OCI-LY1 (cell line): ENCODE data around the gene PSG3.
A peak's percentile ranks its signal among the peaks of the same experiment; 100 is the strongest.
"Not testable (repeated sequence)": the region's sequence is repeated elsewhere in the genome, so short reads cannot be mapped to it uniquely, and the experiment has no call there.

Experiments used
- H2AFZ ChIP-seq: fragments of 200-600 bp; sonication (generic), shearing (Covaris generic); 2 replicates; pipeline ENCODE4 v1.6.0; 2014; ENCODE audit warnings: antibody characterized with exemption, mild to moderate bottlenecking, low read length
- H3F3A ChIP-seq: fragments of 200-600 bp; sonication (generic), shearing (Covaris generic); 2 replicates; pipeline ENCODE4 v1.6.0; 2014; ENCODE audit warnings: mild to moderate bottlenecking, antibody characterized with exemption, low read length, moderate library complexity; ENCODE audit not compliant: insufficient read depth
- H3K27ac ChIP-seq: fragments of 200-600 bp; sonication (generic); 2 replicates; pipeline ENCODE4 v1.5.1; 2014; ENCODE audit warnings: low read length, mixed run types, mild to moderate bottlenecking, low read depth; ENCODE audit not compliant: poor library complexity, severe bottlenecking
- H3K27me3 ChIP-seq: fragments of 200-600 bp; sonication (generic); 2 replicates; pipeline ENCODE4 v1.6.0; 2014; ENCODE audit warnings: antibody characterized with exemption, mild to moderate bottlenecking, low read length, moderate library complexity; ENCODE audit not compliant: insufficient read depth
- H3K36me3 ChIP-seq: fragments of 200-600 bp; sonication (generic); 2 replicates; pipeline ENCODE4 v1.6.1; 2014; ENCODE audit warnings: mild to moderate bottlenecking, antibody characterized with exemption, low read length, moderate library complexity, mixed read lengths; ENCODE audit not compliant: insufficient read depth
- H3K4me1 ChIP-seq: fragments of 200-600 bp; sonication (generic); 2 replicates; pipeline ENCODE4 v1.5.1; 2014; ENCODE audit warnings: mild to moderate bottlenecking, low read length, moderate library complexity; ENCODE audit not compliant: insufficient read depth, severe bottlenecking
- H3K4me2 ChIP-seq: fragments of 200-600 bp; sonication (generic), shearing (Covaris generic); 2 replicates; pipeline ENCODE4 v1.6.1; 2014; ENCODE audit warnings: low read length
- H3K4me3 ChIP-seq: fragments of 200-600 bp; sonication (generic); 2 replicates; pipeline ENCODE4 v1.5.1; 2014; ENCODE audit warnings: low read length, low read depth, mild to moderate bottlenecking, mixed read lengths; ENCODE audit not compliant: poor library complexity, severe bottlenecking
- H3K79me2 ChIP-seq: fragments of 200-600 bp; shearing (Covaris generic); 2 replicates; pipeline ENCODE4 v1.6.1; 2016; ENCODE audit warnings: mixed run types, low read length, mixed read lengths; ENCODE audit not compliant: insufficient read depth
- H3K9ac ChIP-seq: fragments of 200-600 bp; sonication (generic), shearing (Covaris generic); 2 replicates; pipeline ENCODE4 v1.6.1; 2014; ENCODE audit warnings: mild to moderate bottlenecking, low read length, mixed read lengths
- H3K9me2 ChIP-seq: fragments of 200-600 bp; sonication (generic), shearing (Covaris generic); 2 replicates; pipeline ENCODE4 v1.6.1; 2014; ENCODE audit warnings: low read depth, mild to moderate bottlenecking, low read length, mixed read lengths
- H3K9me3 ChIP-seq: fragments of 200-600 bp; shearing (Covaris generic); 2 replicates; pipeline ENCODE4 v1.6.1; 2014; ENCODE audit warnings: low read length, mixed read lengths
- H4K20me1 ChIP-seq: fragments of 200-600 bp; sonication (generic), shearing (Covaris generic); 2 replicates; pipeline ENCODE4 v1.6.0; 2016; ENCODE audit warnings: mild to moderate bottlenecking, low read length; ENCODE audit not compliant: insufficient read depth
- EZH2 ChIP-seq: fragments of 200-600 bp; sonication (generic), shearing (Covaris generic); IDR thresholded peaks from 2 replicates; pipeline ENCODE4 v1.8.0; 2017; ENCODE audit warnings: borderline replicate concordance, mixed run types, mild to moderate bottlenecking, antibody characterized with exemption, low read length, moderate library complexity, mixed read lengths
- TF ChIP-seq, protein P1 (sequence below): fragments of 200-600 bp; sonication (generic), shearing (Covaris generic); IDR thresholded peaks from 2 replicates; pipeline ENCODE4 v1.5.1; 2017; ENCODE audit warnings: mild to moderate bottlenecking, antibody characterized with exemption, low read length, moderate library complexity, mixed read lengths

The PSG3 gene

GRCh38 chr19:42695811-42696503 is 44.3 kb downstream of the PSG3 start:
- Histone ChIP-seq H3K4me3 (no peak overlapping the region), H3K27me3 (no peaks in the 10 kb centered on the region), H3F3A (no peaks in the 10 kb centered on the region), H3K36me3 (no peaks in the 10 kb centered on the region), H3K4me1 (no peaks in the 10 kb centered on the region), H3K9me2 (no peaks in the 10 kb centered on the region), H3K9me3 (no peaks in the 10 kb centered on the region), H4K20me1 (no peaks in the 10 kb centered on the region), H3K9ac (no peak overlapping the region), H3K79me2 (no peaks in the 10 kb centered on the region), H3K27ac (no peak overlapping the region), H2AFZ (no peak overlapping the region), H3K4me2 (no peak overlapping the region)
- TF ChIP-seq, protein P1, sequence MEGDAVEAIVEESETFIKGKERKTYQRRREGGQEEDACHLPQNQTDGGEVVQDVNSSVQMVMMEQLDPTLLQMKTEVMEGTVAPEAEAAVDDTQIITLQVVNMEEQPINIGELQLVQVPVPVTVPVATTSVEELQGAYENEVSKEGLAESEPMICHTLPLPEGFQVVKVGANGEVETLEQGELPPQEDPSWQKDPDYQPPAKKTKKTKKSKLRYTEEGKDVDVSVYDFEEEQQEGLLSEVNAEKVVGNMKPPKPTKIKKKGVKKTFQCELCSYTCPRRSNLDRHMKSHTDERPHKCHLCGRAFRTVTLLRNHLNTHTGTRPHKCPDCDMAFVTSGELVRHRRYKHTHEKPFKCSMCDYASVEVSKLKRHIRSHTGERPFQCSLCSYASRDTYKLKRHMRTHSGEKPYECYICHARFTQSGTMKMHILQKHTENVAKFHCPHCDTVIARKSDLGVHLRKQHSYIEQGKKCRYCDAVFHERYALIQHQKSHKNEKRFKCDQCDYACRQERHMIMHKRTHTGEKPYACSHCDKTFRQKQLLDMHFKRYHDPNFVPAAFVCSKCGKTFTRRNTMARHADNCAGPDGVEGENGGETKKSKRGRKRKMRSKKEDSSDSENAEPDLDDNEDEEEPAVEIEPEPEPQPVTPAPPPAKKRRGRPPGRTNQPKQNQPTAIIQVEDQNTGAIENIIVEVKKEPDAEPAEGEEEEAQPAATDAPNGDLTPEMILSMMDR: no peak
- TF ChIP-seq EZH2: no peak

DNA sequence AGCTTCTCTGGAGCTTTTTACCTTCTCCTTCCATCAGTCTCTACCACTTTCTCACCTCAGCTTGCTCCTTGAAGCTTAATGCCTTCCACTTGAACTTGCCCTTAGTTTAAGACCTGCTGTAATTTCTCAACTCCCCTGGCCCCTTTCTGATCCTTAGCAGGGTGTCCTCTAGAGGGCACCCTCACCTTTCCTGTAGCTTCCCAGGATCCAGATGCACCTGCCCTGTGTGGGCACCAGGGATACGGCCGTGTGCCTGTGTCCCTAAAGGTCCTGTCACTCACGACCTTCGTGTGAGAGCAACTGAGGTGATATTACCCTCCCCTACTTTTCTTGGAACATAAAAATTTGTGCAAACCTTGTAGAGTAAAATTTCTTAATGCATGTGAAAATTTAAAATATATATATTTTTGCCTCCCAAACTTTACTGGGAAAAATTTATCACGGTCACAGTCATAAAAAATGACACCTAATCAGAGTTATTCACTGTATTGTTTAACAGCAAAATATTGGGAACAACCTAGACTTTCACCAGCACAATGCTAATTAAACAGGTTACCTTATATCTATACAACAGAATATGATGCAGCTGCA is 46.4 kb downstream of the PSG3 start:
- H3K9me2 ChIP-seq: no peaks in the 10 kb centered on the region
- TF ChIP-seq EZH2: no peak
- TF ChIP-seq, protein P1: peak; percentile 54; the same call in 1 of the 2 replicates
- no peaks in the 10 kb centered on the region for H3F3A ChIP-seq
- H3K4me3 ChIP-seq: no peak overlapping the region
- H3K4me1 ChIP-seq: no peaks in the 10 kb centered on the region
- H3K4me2 ChIP-seq: no peak overlapping the region
- no peaks in the 10 kb centered on the region for H3K27me3 ChIP-seq
- no peaks in the 10 kb centered on the region for H3K36me3 ChIP-seq
- H3K79me2 ChIP-seq: no peaks in the 10 kb centered on the region
- H3K9me3 ChIP-seq: no peaks in the 10 kb centered on the region
- no peaks in the 10 kb centered on the region for H4K20me1 ChIP-seq
- H3K27ac ChIP-seq: no peak overlapping the region
- no peak overlapping the region for H3K9ac ChIP-seq
- no peak overlapping the region for H2AFZ ChIP-seq

GRCh38 chr19:42683917-42684513 is 56.3 kb downstream of the PSG3 start:
- H3K9me3 ChIP-seq: no peaks in the 10 kb centered on the region
- H3K9ac ChIP-seq: no peak overlapping the region
- H3K36me3 ChIP-seq: no peaks in the 10 kb centered on the region
- H3K27me3 ChIP-seq: no peaks in the 10 kb centered on the region
- no peaks in the 10 kb centered on the region for H3K79me2 ChIP-seq
- H3K4me1 ChIP-seq: no peaks in the 10 kb centered on the region
- no peak overlapping the region for H3K4me3 ChIP-seq
- H3K27ac ChIP-seq: no peak overlapping the region
- no peaks in the 10 kb centered on the region for H3K9me2 ChIP-seq
- H2AFZ ChIP-seq: no peak overlapping the region
- no peaks in the 10 kb centered on the region for H4K20me1 ChIP-seq
- TF ChIP-seq EZH2: no peak
- TF ChIP-seq, protein P1: peak; percentile 81
- no peak overlapping the region for H3K4me2 ChIP-seq
- no peaks in the 10 kb centered on the region for H3F3A ChIP-seq

GRCh38 chr19:42676326-42676725 is 64.0 kb downstream of the PSG3 start:
- not testable (repeated sequence) for H3K79me2 ChIP-seq, H3K36me3 ChIP-seq, H3K4me1 ChIP-seq, H3K9me3 ChIP-seq, H2AFZ ChIP-seq, H3K4me3 ChIP-seq, H3K9ac ChIP-seq, H3K4me2 ChIP-seq, H3F3A ChIP-seq, H3K9me2 ChIP-seq, H3K27ac ChIP-seq, H3K27me3 ChIP-seq, H4K20me1 ChIP-seq

- H3K79me2 ChIP-seq, H4K20me1 ChIP-seq, H3K9ac ChIP-seq, H3K9me2 ChIP-seq, H2AFZ ChIP-seq, H3K4me2 ChIP-seq, H3K36me3 ChIP-seq, H3K27me3 ChIP-seq, H3K9me3 ChIP-seq, H3K4me3 ChIP-seq, H3F3A ChIP-seq, H3K27ac ChIP-seq, H3K4me1 ChIP-seq: not testable (repeated sequence)
Observed at GRCh38 chr19:42674549-42674948, 65.7 kb downstream of the PSG3 start.
